SKM-1 (cell line): ENCODE measurements around the gene SSR1.
"Not testable (repeated sequence)": the region's sequence is repeated elsewhere in the genome, so short reads cannot be mapped to it uniquely, and the experiment has no call there.

ENCODE experiments used
- DNase-seq: peaks from one replicate; lab custom pipeline; 2025; ENCODE audit not compliant: unreplicated experiment; lab: John Stamatoyannopoulos, UW

The SSR1 gene

GRCh38 chr6:7283676-7284075, 29.3 kb downstream of the SSR1 start:
- DNase-seq: no peak

GRCh38 chr6:7282097-7282906, 30.7 kb downstream of the SSR1 start:
- DNase-seq: no peak

GRCh38 chr6:7276199-7276524, 36.8 kb downstream of the SSR1 start:
- DNase-seq: no peak

- DNase-seq: not testable (repeated sequence)
Observed at GRCh38 chr6:7274525-7274924, 38.5 kb downstream of the SSR1 start.

- no peak for DNase-seq
Observed at GRCh38 chr6:7273709-7274108, 39.3 kb downstream of the SSR1 start.

- no peak for DNase-seq
Observed at GRCh38 chr6:7271205-7271534, 41.8 kb downstream of the SSR1 start.

GRCh38 chr6:7270320-7271204, 42.4 kb downstream of the SSR1 start:
- DNase-seq: no peak

GRCh38 chr6:7269816-7270215, 43.2 kb downstream of the SSR1 start:
- no peak for DNase-seq

- DNase-seq: no peak
Observed at GRCh38 chr6:7268816-7269555, 44.0 kb downstream of the SSR1 start.

GRCh38 chr6:7268362-7268761, 44.6 kb downstream of the SSR1 start:
- DNase-seq: no peak

- DNase-seq: no peak
Observed at GRCh38 chr6:7267466-7268091, 45.4 kb downstream of the SSR1 start.

GRCh38 chr6:7267071-7267465, 45.9 kb downstream of the SSR1 start:
- DNase-seq: no peak

- not testable (repeated sequence) for DNase-seq
Observed at GRCh38 chr6:7265385-7265726, 47.6 kb downstream of the SSR1 start.

GRCh38 chr6:7264686-7265384, 48.2 kb downstream of the SSR1 start:
- DNase-seq: no peak

- no peak for DNase-seq
Observed at GRCh38 chr6:7264041-7264440, 49.0 kb downstream of the SSR1 start.

GRCh38 chr6:7263519-7263805, 49.5 kb downstream of the SSR1 start:
- not testable (repeated sequence) for DNase-seq

- peak; percentile 44 for DNase-seq
Observed at GRCh38 chr6:7262746-7263518, 50.1 kb downstream of the SSR1 start.

- no peak for DNase-seq
Observed at GRCh38 chr6:7261852-7262461, 51.0 kb downstream of the SSR1 start.

GRCh38 chr6:7261032-7261841, 51.8 kb downstream of the SSR1 start:
- no peak for DNase-seq
